Lung (tissue), 12 donors: ENCODE results near the gene TDRD6. TPM values are rescaled to one million over a fixed set of nuclear protein-coding genes. Genes with fewer than 3 reads are reported as not detected.

ENCODE experiments used
- ATAC-seq: fragments of 200-7000 bp; cut with Tn5 transposase; one replicate; pipeline ENCODE4 v1.9.1; 2020; ENCODE audit warnings: moderate number of reproducible peaks; ENCODE audit not compliant: insufficient read depth, low FRiP score
- DNase-seq, 3 donors: peaks; one replicate each; pipeline ENCODE4 v3.0.0-alpha.2; 2013 to 2017
- H3K27ac ChIP-seq, 2 donors: one replicate each; pipeline ENCODE4 v1.5.1; 2013; ENCODE audit warnings: mild to moderate bottlenecking in 2 of 2, moderate library complexity in 2 of 2, control low read depth in 1 of 2, inconsistent platforms in 1 of 2, low read depth in 1 of 2, low read length in 1 of 2
- H3K27me3 ChIP-seq, 3 donors: one replicate each; pipeline ENCODE4 v1.5.1; 2013; ENCODE audit warnings: low read length in 2 of 3; ENCODE audit not compliant: control insufficient read depth in 3 of 3, insufficient read depth in 3 of 3
- H3K36me3 ChIP-seq, 4 donors: one replicate each; pipeline ENCODE4 v1.5.1; 2013; ENCODE audit warnings: low read length in 4 of 4, mild to moderate bottlenecking in 1 of 4, moderate library complexity in 1 of 4; ENCODE audit not compliant: control insufficient read depth in 4 of 4, insufficient read depth in 4 of 4
- H3K4me1 ChIP-seq, 5 donors: one replicate each; pipeline ENCODE4 v1.5.1; 2013; ENCODE audit warnings: low read length in 5 of 5, mild to moderate bottlenecking in 2 of 5, moderate library complexity in 1 of 5; ENCODE audit not compliant: control insufficient read depth in 5 of 5, insufficient read depth in 5 of 5
- H3K4me3 ChIP-seq: one replicate; pipeline ENCODE4 v1.5.1; 2013; ENCODE audit warnings: mild to moderate bottlenecking, control low read depth, moderate library complexity
- H3K9ac ChIP-seq, 2 donors: one replicate each; pipeline ENCODE4 v1.5.1; 2013; ENCODE audit warnings: low read length in 2 of 2, control low read depth in 1 of 2; ENCODE audit not compliant: insufficient read depth in 1 of 2
- H3K9me3 ChIP-seq, 4 donors: one replicate each; pipeline ENCODE4 v1.5.1; 2013; ENCODE audit warnings: low read length in 3 of 4, mild to moderate bottlenecking in 1 of 4, moderate library complexity in 1 of 4; ENCODE audit not compliant: control insufficient read depth in 4 of 4, insufficient read depth in 3 of 4
- WGBS, 2 donors: extraction: QIAGEN DNeasy Blood & Tissue Kit; methylation state at CpG; one replicate each; pipeline ENCODE4 v1.1.7; 2013; 5-methylcytosine and 5-hydroxymethylcytosine counted together
- polyA plus RNA-seq, 2 donors: library from polyadenylated mRNA; stranded (reverse); fragments of 200-250 nt; gene quantifications; one replicate each; pipeline ENCODE4 v1.2.1, GENCODE V29; 2013
- total RNA-seq, 2 donors: library from RNA; depleted of rRNA in 1 of 2; stranded (reverse); fragments of >200 nt in 1 of 2; gene quantifications; one replicate each; pipeline ENCODE4 v1.2.1, GENCODE V29; 2014 to 2021
- TF ChIP-seq, protein P1 (sequence below): IDR thresholded peaks from 2 replicates; pipeline ENCODE4 v1.5.1; 2012; ENCODE audit warnings: mild to moderate bottlenecking; ENCODE audit errors: control extremely low read depth, extremely low read depth
- donor health status: control.
- donor health status: control.
- donor health status: Bipolar disorder and iron deficiency.
- donor health status: healthy.
- donor health status: DM: yes; HTN: yes; CAD: no.

The TDRD6 gene
- total and polyA plus RNA-seq, 4 donors, result 0.03 to 1.8 (median 0.42) TPM

DNA sequence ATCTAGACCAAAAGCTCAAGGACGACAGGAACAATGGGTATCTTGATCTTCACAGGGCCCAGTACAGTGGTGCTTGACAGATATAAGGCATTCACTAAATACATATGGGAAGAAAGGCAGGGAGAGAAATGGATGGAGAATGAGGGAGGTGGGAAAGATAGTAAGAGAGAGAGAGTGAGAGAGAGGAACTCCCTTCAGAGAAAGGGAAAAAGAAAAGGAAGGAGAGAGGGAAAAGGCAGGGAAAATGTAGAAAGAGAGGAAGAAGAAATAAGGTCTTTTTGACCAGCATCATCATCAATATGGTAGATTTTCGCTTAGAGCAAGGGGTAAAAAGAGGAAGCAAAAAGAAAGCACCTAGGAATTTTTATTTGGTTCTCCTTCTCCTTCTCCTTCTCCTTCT is 58.3 kb downstream of the TDRD6 start:
- ATAC-seq, result no peak
- Histone ChIP-seq H3K4me1 (no peaks in the 10 kb centered on the region), H3K9me3 (no peaks in the 10 kb centered on the region), H3K27me3 (no peaks in the 10 kb centered on the region), H3K36me3 (no peaks in the 10 kb centered on the region), H3K9ac (no peak overlapping the region), H3K27ac (no peak overlapping the region), H3K4me3 (no peak overlapping the region)
- DNase-seq, result no peak
- WGBS, 2 donors, result 56 to 60% methylated on average over 2 of the region's 2 CpGs
- TF ChIP-seq, protein P1, sequence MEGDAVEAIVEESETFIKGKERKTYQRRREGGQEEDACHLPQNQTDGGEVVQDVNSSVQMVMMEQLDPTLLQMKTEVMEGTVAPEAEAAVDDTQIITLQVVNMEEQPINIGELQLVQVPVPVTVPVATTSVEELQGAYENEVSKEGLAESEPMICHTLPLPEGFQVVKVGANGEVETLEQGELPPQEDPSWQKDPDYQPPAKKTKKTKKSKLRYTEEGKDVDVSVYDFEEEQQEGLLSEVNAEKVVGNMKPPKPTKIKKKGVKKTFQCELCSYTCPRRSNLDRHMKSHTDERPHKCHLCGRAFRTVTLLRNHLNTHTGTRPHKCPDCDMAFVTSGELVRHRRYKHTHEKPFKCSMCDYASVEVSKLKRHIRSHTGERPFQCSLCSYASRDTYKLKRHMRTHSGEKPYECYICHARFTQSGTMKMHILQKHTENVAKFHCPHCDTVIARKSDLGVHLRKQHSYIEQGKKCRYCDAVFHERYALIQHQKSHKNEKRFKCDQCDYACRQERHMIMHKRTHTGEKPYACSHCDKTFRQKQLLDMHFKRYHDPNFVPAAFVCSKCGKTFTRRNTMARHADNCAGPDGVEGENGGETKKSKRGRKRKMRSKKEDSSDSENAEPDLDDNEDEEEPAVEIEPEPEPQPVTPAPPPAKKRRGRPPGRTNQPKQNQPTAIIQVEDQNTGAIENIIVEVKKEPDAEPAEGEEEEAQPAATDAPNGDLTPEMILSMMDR, result no peak

DNA sequence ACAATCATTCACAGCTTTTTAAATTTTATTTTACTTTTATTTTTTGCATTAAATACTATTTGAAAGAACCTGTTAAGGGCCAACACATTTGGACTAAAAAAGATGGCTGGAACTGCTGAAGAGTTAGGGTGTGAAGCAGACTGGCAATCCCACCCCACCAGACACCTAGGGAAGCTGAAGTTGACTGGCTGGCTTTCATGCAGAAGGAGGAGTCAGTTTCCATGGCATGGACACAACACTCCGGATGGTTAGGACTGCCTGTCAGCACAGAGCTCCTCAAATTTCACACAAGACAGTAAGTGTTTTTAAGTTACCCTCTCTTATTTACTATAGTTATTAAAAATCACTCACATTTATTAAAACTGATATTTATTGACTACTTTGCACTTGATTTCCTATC is 59.0 kb downstream of the TDRD6 start, which contains the start of gene ANKRD66:
ANKRD66 (plus strand) TSS at position 238 of the 400 bp plus-strand sequence. CDS start 5,016 bp downstream, outside the sequence.
- Histone ChIP-seq H3K4me3 (no peak within 1 kb of the TSS), H3K4me1 (no peaks in the 10 kb centered on the region), H3K27me3 (no peaks in the 10 kb centered on the region), H3K9ac (no peak within 1 kb of the TSS), H3K36me3 (no peaks in the 10 kb centered on the region), H3K27ac (no peak within 1 kb of the TSS), H3K9me3 (no peaks in the 10 kb centered on the region)
- 74 to 85% methylated on average over 1 of the region's 1 CpG for WGBS, 2 donors
- ATAC-seq, result no peak
- TF ChIP-seq, protein P1, result no peak
- no peak for DNase-seq

DNA sequence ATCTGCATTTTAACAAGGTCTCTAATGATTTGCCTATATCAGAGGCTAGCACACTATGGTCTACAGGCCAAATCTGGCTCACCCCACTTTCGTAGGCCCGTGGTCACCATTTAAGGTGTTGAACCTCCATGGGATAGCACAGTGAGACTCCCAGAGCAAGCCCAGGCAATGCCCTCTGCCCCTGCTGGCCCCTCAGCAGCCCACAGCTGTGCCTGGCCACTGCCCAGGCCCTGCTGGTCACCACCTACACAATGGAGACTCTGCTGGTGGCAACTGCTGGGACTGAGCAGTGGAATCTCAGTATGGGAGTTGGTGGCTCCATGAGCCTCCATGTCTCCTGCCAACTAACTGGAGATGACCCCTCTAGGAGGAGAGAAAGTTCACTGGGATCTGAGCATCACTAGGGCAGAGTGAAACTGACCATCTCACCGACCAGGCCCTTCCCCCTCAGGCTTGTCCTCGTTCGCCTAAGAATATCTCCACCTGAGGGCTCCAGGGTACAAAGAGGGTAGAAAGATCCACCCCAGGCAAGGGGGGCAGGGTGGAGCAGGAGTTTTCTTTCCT is 61.3 kb downstream of the TDRD6 start:
- Histone ChIP-seq H3K36me3 (no peaks in the 10 kb centered on the region), H3K4me1 (no peaks in the 10 kb centered on the region), H3K9me3 (no peaks in the 10 kb centered on the region), H3K27ac (no peak overlapping the region), H3K9ac (no peak overlapping the region), H3K27me3 (no peaks in the 10 kb centered on the region), H3K4me3 (no peak overlapping the region)
- TF ChIP-seq, protein P1, result no peak
- 90 to 98% methylated on average over 5 of the region's 5 CpGs for WGBS, 2 donors
- ATAC-seq (no peak), DNase-seq (no peak)

DNA sequence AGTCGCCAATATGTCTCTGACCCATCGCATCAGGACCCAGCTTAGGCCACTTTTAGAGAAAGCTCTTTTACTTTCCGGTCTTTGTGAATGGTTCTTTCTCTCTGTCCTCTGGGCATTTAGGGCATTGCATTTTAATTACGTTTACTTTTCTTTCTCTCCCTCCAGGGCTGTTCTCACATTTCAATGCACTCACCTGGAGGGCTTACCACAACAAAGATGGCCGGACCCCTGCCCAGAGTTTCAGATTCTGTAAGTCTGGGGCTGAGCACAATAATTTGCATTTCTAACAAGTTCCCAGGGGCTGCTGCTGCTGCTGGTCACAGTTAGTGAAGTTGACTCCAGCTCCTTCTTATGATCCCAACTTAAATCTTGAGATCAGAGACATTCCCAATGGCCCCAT is 62.0 kb downstream of the TDRD6 start:
- Histone ChIP-seq H3K9ac (no peak overlapping the region), H3K36me3 (no peaks in the 10 kb centered on the region), H3K4me3 (no peak overlapping the region), H3K9me3 (no peaks in the 10 kb centered on the region), H3K27me3 (no peaks in the 10 kb centered on the region), H3K4me1 (no peaks in the 10 kb centered on the region), H3K27ac (no peak overlapping the region)
- TF ChIP-seq, protein P1, result no peak
- 80 to 91% methylated on average over 5 of the region's 5 CpGs for WGBS, 2 donors
- no peak for ATAC-seq
- no peak for DNase-seq
